KOPT-K1 (cell line): ENCODE data around the gene DOCK4.

Experiments
- H3K27ac ChIP-seq: fragments of 200-600 bp; sonication (generic); 2 replicates; pipeline ENCODE4 v1.5.1; 2016; ENCODE audit warnings: antibody characterized with exemption, mild to moderate bottlenecking, low read depth, low read length; ENCODE audit not compliant: poor library complexity, severe bottlenecking
- H3K36me3 ChIP-seq: fragments of 200-600 bp; sonication (generic); 2 replicates; pipeline ENCODE4 v1.5.1; 2017; ENCODE audit warnings: antibody characterized with exemption, mild to moderate bottlenecking, low read length, moderate library complexity; ENCODE audit not compliant: insufficient read depth
- H3K9me3 ChIP-seq: fragments of 200-600 bp; sonication (generic); 2 replicates; pipeline ENCODE4 v1.5.1; 2017; ENCODE audit warnings: antibody characterized with exemption, low read length, mild to moderate bottlenecking; ENCODE audit not compliant: insufficient read depth, poor library complexity, severe bottlenecking

The DOCK4 gene

GRCh38 chr7:111821046-111821445 is 385.2 kb downstream of the DOCK4 start:
- H3K27ac ChIP-seq = no peak overlapping the region
- H3K9me3 ChIP-seq = no peaks in the 10 kb centered on the region
- H3K36me3 ChIP-seq = no peaks in the 10 kb centered on the region

- H3K36me3 ChIP-seq = no peaks in the 10 kb centered on the region
- no peaks in the 10 kb centered on the region for H3K9me3 ChIP-seq
- no peak overlapping the region for H3K27ac ChIP-seq
These were observed 385.6 kb downstream of the DOCK4 start for GRCh38 chr7:111820621-111821020.

DNA sequence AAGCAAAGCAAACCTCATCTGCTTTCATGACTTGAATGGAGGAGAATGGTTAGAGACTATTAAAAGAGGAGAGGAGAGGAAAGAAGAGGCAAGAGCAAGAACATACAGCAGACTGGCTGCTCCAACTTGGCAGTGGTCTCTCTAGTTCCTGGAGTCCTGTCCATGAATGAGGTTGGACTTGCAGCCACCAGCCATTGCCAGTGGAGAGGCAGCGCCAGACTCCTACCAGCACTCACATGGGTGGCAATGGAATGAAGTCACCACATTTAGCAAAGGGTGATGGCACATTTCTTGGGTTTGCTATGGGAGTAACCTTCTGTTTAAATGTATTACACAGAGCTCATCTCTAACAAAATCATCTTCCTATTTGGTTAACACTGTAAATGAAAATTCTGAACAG is 386.1 kb downstream of the DOCK4 start:
- Histone ChIP-seq H3K9me3 (no peaks in the 10 kb centered on the region), H3K36me3 (no peaks in the 10 kb centered on the region), H3K27ac (no peak overlapping the region)

- H3K9me3 ChIP-seq = no peaks in the 10 kb centered on the region
- H3K36me3 ChIP-seq = no peaks in the 10 kb centered on the region
- H3K27ac ChIP-seq = no peak overlapping the region
These were observed 390.8 kb downstream of the DOCK4 start for GRCh38 chr7:111815354-111815753.

DNA sequence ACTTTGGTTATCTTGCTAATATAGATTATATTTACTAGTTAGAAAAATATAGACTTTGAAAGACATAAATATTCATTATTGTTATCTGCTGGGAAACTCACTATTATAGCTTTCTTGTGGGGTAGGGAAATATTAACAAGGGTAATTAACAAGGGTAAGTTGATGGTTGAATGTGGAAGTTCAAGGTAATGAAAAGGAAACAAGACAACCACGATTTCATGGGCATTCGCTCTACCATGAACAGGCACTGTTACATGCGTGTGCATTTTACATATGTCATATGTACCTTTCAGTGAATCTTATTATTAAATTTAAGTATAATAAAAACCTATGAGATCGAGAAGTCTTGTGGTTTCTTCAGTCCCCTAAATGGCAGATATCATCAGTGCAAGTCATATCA is 392.9 kb downstream of the DOCK4 start:
- no peaks in the 10 kb centered on the region for H3K36me3 ChIP-seq
- no peaks in the 10 kb centered on the region for H3K9me3 ChIP-seq
- no peak overlapping the region for H3K27ac ChIP-seq

GRCh38 chr7:111806232-111806631 is 400.0 kb downstream of the DOCK4 start:
- Histone ChIP-seq H3K36me3 (no peaks in the 10 kb centered on the region), H3K9me3 (peaks cover under 1% of the 10 kb centered on the region), H3K27ac (no peak overlapping the region)

DNA sequence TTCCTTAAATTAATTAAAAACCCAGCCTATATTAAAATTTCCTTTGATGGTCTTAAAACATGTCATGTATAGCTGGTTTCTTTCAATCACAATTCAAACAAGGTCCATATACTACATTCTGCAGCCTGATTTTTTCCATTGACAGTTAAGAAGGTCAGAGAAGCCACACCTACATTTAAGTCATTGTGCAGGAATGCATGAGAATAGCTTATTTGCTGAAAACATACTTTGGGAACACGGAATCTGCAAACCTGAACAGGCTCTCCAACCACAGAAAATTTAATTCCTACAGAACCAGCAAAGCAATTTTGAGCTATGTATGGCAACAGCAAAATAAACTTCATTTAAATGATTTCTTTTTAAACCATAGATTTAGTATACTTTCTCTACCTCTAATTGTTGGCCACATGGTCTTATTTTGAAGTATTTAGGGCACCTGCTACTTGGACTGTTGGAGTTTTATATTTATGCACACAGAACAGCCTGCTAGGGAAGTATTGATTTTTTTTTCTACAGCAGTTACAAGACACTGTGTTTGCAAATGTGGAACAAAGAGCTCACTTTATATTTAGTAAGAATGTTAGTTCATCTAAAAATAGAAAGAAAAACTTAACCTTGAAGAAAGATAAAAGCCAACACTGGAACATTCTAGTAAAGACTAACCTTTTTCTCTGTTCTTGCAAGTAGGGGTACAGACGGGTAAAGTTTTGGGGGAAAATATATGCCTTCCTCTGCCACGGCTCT is 403.0 kb downstream of the DOCK4 start:
- Histone ChIP-seq H3K9me3 (peaks cover 9% of the 10 kb centered on the region), H3K36me3 (no peaks in the 10 kb centered on the region), H3K27ac (no peak overlapping the region)

DNA sequence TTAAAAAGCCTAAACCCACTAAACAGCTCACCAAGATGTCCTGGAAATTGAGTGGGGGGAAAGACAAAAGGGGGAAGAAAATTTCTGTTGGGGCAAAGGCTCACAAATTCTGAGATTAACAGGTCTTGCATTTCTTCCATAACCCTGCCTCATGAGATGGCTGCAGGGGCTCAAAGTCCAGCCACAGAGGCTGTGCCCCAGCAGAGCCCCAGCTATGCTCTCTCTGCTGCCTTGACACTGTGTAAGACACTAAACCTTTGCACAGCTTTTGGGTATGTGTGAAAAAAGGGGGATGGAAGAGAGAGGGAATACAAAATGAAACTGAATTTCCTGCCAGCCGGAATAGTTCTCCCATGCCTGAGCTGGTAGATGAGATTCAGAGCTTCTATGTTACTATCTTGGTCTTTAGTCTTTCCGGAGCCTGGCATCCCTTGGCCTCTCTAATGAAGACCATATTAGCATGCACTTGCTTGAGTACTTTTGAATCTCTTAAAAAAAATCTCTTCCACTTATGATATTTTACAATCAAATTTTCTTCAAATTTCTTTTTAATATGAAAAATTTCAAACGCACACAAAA is 403.9 kb downstream of the DOCK4 start:
- no peaks in the 10 kb centered on the region for H3K36me3 ChIP-seq
- H3K9me3 ChIP-seq = peaks cover 18% of the 10 kb centered on the region
- no peak overlapping the region for H3K27ac ChIP-seq

GRCh38 chr7:111801277-111801676 is 404.9 kb downstream of the DOCK4 start:
- Histone ChIP-seq H3K36me3 (no peaks in the 10 kb centered on the region), H3K27ac (no peak overlapping the region), H3K9me3 (peaks cover 28% of the 10 kb centered on the region)

DNA sequence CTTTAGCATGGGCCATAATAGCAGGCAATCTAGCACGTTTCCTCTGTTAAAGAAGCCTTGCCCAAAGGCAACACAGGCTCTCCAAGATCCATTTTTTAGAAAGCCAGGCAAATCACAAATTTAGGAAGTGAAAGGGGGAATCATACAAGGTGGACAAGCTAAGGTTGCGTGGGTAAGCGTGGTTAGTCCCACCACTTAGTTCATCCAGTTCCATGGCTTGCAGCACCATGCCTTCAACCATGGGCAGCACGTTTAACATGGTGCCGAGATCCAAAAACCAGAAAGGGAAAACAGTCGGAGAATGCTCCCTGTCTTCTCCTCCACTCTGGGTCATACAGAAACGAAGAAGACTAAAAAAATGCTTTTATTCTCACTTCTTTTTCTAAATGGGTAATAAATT is 409.5 kb downstream of the DOCK4 start:
- H3K27ac ChIP-seq = no peak overlapping the region
- H3K9me3 ChIP-seq = peaks cover 48% of the 10 kb centered on the region
- no peaks in the 10 kb centered on the region for H3K36me3 ChIP-seq

- no peaks in the 10 kb centered on the region for H3K36me3 ChIP-seq
- H3K9me3 ChIP-seq = peaks cover 6% of the 10 kb centered on the region
- no peak overlapping the region for H3K27ac ChIP-seq
These were observed 416.3 kb downstream of the DOCK4 start for GRCh38 chr7:111789870-111790269.

- Histone ChIP-seq H3K36me3 (no peaks in the 10 kb centered on the region), H3K9me3 (no peaks in the 10 kb centered on the region), H3K27ac (no peak overlapping the region)
These were observed 417.2 kb downstream of the DOCK4 start for GRCh38 chr7:111789048-111789320.

GRCh38 chr7:111788286-111789047 is 417.7 kb downstream of the DOCK4 start:
- Histone ChIP-seq H3K27ac (no peak overlapping the region), H3K9me3 (no peaks in the 10 kb centered on the region), H3K36me3 (no peaks in the 10 kb centered on the region)

GRCh38 chr7:111787741-111788140 is 418.5 kb downstream of the DOCK4 start:
- H3K36me3 ChIP-seq = no peaks in the 10 kb centered on the region
- H3K27ac ChIP-seq = no peak overlapping the region
- H3K9me3 ChIP-seq = no peaks in the 10 kb centered on the region

DNA sequence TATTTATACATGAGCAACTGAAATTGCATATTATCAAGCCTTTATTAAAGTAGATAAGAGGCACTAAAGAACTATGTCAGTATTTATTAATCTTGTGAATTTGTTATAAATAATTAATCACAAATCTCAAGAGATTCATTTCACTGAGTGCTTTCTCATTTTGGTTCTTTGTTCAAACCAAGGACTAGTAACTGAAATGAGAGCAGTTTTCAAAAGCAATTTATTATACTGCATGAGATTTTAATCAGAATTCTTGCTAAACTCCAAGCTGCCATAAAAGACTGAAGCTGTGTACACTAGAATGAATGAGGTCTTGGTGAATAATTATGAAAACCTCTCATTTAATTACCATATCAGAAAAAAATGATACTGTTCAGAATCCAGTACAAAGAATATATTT is 419.1 kb downstream of the DOCK4 start:
- Histone ChIP-seq H3K27ac (no peak overlapping the region), H3K9me3 (no peaks in the 10 kb centered on the region), H3K36me3 (no peaks in the 10 kb centered on the region)

- H3K27ac ChIP-seq = no peak overlapping the region
- no peaks in the 10 kb centered on the region for H3K9me3 ChIP-seq
- H3K36me3 ChIP-seq = no peaks in the 10 kb centered on the region
These were observed 421.1 kb downstream of the DOCK4 start for GRCh38 chr7:111785076-111785475.
